Activated B cell treated with CpG ODN at 0.5 μM for 24 hours (primary cell): ENCODE data around the gene RDH16. TPM values are rescaled to one million over a fixed set of nuclear protein-coding genes. Genes with fewer than 3 reads are reported as not detected.
A peak's percentile ranks its signal among the peaks of the same experiment; 100 is the strongest.
"Not testable (repeated sequence)": the region's sequence is repeated elsewhere in the genome, so short reads cannot be mapped to it uniquely, and the experiment has no call there.

ENCODE experiments used
- ATAC-seq: fragments of 200-7000 bp; cut with Tn5 transposase; one replicate; pipeline ENCODE4 v1.10.0; 2021; ENCODE audit warnings: low read depth, mild to moderate bottlenecking, moderate library complexity
- CTCF ChIA-PET: fragments of 350-600 bp; sonication (Branson Sonifier 250); formaldehyde crosslinking; loops from one replicate; lab custom pipeline; 2021; ENCODE audit warnings: antibody characterized with exemption; lab: Charles Lee
- POLR2A ChIA-PET: fragments of 350-600 bp; sonication (Branson Sonifier 250); formaldehyde crosslinking; loops from one replicate; lab custom pipeline; 2021; ENCODE audit warnings: antibody characterized with exemption; lab: Charles Lee
- DNase-seq: peaks from one replicate; pipeline ENCODE4 v3.0.0; 2022
- H3K27ac Mint-ChIP-seq: one replicate; pipeline ENCODE4 v1.8.0; 2020; ENCODE audit warnings: mixed read lengths
- H3K27me3 Mint-ChIP-seq: one replicate; pipeline ENCODE4 v1.8.0; 2021; ENCODE audit warnings: mixed read lengths
- H3K36me3 Mint-ChIP-seq: one replicate; pipeline ENCODE4 v1.8.0; 2021; ENCODE audit warnings: low read depth, mixed read lengths
- H3K4me1 Mint-ChIP-seq: one replicate; pipeline ENCODE4 v1.8.0; 2021; ENCODE audit warnings: mixed read lengths
- H3K4me3 Mint-ChIP-seq: one replicate; pipeline ENCODE4 v1.8.0; 2020; ENCODE audit warnings: mild to moderate bottlenecking, mixed read lengths
- H3K9me3 Mint-ChIP-seq: one replicate; pipeline ENCODE4 v1.8.0; 2020; ENCODE audit warnings: mixed read lengths
- CTCF ChIP-seq: fragments of 200-600 bp; IDR thresholded peaks from one replicate; pipeline ENCODE4 v1.8.0; 2022; ENCODE audit warnings: antibody characterized with exemption, mild to moderate bottlenecking
- intact Hi-C: fragments of 100-400 bp; cut with micrococcal nuclease; formaldehyde crosslinking; loops from one replicate; pipeline ENCODE4 v1.15.1; 2024
- total RNA-seq: library from RNA; stranded (reverse); gene quantifications from 2 replicates; pipeline ENCODE4 v1.2.3, GENCODE V29; 2022

RDH16 gene
- total RNA-seq, 1 donor from 2014 or later: 0.47 TPM

GRCh38 chr12:56928262-56928661 is 29.1 kb downstream of the RDH16 start:
- ATAC-seq: no peak
- no peak for TF ChIP-seq CTCF
- Mint-ChIP-seq H3K4me1 (peaks cover 4% of the 10 kb centered on the region), H3K36me3 (no peaks in the 10 kb centered on the region), H3K4me3 (no peak overlapping the region), H3K27ac (no peak overlapping the region), H3K9me3 (no peaks in the 10 kb centered on the region), H3K27me3 (peaks cover 9% of the 10 kb centered on the region)
- POLR2A ChIA-PET: no interaction called here
- no peak for DNase-seq
- CTCF ChIA-PET: no interaction called here
- intact Hi-C loops: no loop called here

GRCh38 chr12:56927281-56927680 is 30.1 kb downstream of the RDH16 start:
- ATAC-seq (no peak), DNase-seq (no peak)
- CTCF ChIA-PET: no interaction called here
- TF ChIP-seq CTCF: no peak
- Mint-ChIP-seq H3K27ac (no peak overlapping the region), H3K9me3 (no peaks in the 10 kb centered on the region), H3K4me3 (no peak overlapping the region), H3K36me3 (no peaks in the 10 kb centered on the region), H3K27me3 (peaks cover 9% of the 10 kb centered on the region), H3K4me1 (peaks cover 4% of the 10 kb centered on the region)
- intact Hi-C loops: no loop called here
- POLR2A ChIA-PET: no interaction called here

GRCh38 chr12:56922031-56922430 is 35.4 kb downstream of the RDH16 start:
- no peaks in the 10 kb centered on the region for H3K4me1 Mint-ChIP-seq
- no peak overlapping the region for H3K27ac Mint-ChIP-seq
- H3K9me3 Mint-ChIP-seq: peaks cover 12% of the 10 kb centered on the region
- DNase-seq: no peak
- POLR2A ChIA-PET: no interaction called here
- H3K36me3 Mint-ChIP-seq: no peaks in the 10 kb centered on the region
- H3K4me3 Mint-ChIP-seq: no peak overlapping the region
- CTCF ChIA-PET: no interaction called here
- ATAC-seq: no peak
- no peak for TF ChIP-seq CTCF
- H3K27me3 Mint-ChIP-seq: peaks cover 14% of the 10 kb centered on the region
- intact Hi-C loops: no loop called here

GRCh38 chr12:56921346-56921745 is 36.1 kb downstream of the RDH16 start:
- DNase-seq (no peak), ATAC-seq (no peak)
- peaks cover 12% of the 10 kb centered on the region for H3K9me3 Mint-ChIP-seq
- no peak overlapping the region for H3K4me3 Mint-ChIP-seq
- ChIA-PET CTCF (no interaction called here), POLR2A (no interaction called here)
- H3K4me1 Mint-ChIP-seq: no peaks in the 10 kb centered on the region
- no peak for TF ChIP-seq CTCF
- H3K27ac Mint-ChIP-seq: no peak overlapping the region
- intact Hi-C loops: no loop called here
- no peaks in the 10 kb centered on the region for H3K36me3 Mint-ChIP-seq
- peaks cover 14% of the 10 kb centered on the region for H3K27me3 Mint-ChIP-seq

GRCh38 chr12:56918139-56918538 is 39.3 kb downstream of the RDH16 start:
- POLR2A ChIA-PET, H3K36me3 Mint-ChIP-seq, H3K27ac Mint-ChIP-seq, DNase-seq, ATAC-seq, CTCF ChIA-PET, H3K27me3 Mint-ChIP-seq, H3K4me1 Mint-ChIP-seq, intact Hi-C loops, H3K4me3 Mint-ChIP-seq: not testable (repeated sequence)
- peaks cover 12% of the 10 kb centered on the region for H3K9me3 Mint-ChIP-seq

GRCh38 chr12:56916996-56917333 is 40.4 kb downstream of the RDH16 start:
- Mint-ChIP-seq H3K27ac (peak overlapping the region; percentile 43), H3K4me1 (no peaks in the 10 kb centered on the region), H3K9me3 (peaks cover 13% of the 10 kb centered on the region), H3K36me3 (no peaks in the 10 kb centered on the region), H3K27me3 (peaks cover 11% of the 10 kb centered on the region), H3K4me3 (no peak overlapping the region)
- TF ChIP-seq CTCF: no peak
- ATAC-seq (no peak), DNase-seq (no peak)
- POLR2A ChIA-PET: no interaction called here
- intact Hi-C loops: no loop called here
- CTCF ChIA-PET: no interaction called here
